Femur (tissue), 1 donor: ENCODE measurements around the gene SLC22A4.

Experiments
- DNase-seq: peaks from one replicate; pipeline ENCODE4 v3.0.0-alpha.2; 2017

The SLC22A4 gene

DNA sequence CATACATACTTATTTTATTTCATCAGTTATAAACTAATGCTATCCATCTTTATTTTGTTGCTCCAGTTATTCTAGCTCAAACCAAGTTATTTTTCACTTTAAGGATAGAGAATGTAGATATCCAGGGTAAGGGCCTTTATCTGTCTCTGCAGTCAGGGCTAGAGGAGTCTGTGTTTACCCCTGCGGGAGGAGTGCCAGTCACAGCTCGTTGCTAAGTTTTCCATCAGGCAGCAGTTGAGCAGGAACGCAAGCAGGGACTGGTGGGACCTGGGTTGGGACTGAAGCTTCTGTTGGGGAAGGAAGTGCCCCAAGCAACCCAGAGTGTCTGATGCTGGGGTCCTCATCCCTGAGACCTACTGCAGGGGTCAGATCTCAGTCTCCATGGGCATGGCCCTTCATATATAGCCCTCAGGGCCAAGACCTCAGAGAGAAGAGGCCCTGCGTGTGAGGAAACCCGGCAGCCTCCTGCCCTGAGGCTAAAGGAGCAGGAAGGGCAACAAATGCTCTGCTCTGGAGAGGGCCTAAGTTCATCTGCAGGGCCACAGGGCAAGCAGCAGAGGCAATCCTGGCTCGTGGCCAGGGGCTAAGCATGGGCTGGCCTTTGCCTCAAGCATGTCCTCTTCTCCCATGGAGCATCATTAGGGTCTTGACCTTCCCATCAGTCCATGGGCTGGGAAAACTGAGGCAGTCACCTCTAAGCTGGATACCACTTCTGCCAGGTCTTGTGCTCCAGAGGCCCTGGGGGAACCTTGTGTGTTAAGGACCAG is 6.6 kb downstream of the SLC22A4 start:
- DNase-seq = no peak

- no peak for DNase-seq
These were observed 7.4 kb downstream of the SLC22A4 start for GRCh38 chr5:132301344-132302271.

DNA sequence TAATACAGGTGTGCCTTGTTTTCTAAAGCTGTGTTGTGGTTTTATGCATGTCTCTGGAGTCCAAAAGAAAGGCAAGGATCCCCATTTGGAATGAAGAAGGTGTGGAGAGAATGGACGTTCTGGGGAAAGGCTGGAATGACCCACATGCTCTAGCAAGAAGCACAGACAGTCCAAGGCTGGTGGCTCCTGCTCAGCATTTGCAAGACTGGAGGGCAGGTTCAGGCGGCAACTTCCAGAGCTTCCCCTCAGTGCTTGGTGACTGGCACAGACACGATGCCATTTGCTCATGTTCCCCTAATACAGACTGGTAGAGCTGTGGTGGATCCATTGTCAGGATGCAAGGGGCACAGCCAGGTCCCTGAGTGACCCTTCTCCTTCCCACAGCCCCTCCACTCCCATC is 8.2 kb downstream of the SLC22A4 start:
- DNase-seq = no peak

DNA sequence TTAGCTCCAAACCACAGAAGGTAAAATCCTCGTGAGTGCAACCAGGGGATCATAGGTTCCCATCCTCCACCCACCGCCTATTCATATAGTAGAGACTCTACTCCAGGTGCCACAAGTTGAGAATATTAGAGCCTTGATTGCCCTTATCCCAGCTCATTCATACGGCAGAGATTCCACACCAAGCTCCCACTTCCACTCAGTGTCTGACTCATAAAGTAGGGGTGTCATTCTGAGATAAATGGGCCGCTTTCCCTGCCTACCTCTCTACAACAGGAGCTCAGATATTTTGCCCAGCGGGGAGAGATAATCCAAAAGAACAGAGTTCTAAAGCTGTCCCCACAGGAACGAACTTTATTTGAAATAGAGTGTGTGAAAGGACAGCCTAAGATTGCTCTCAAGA is 9.4 kb downstream of the SLC22A4 start:
- DNase-seq = no peak

DNA sequence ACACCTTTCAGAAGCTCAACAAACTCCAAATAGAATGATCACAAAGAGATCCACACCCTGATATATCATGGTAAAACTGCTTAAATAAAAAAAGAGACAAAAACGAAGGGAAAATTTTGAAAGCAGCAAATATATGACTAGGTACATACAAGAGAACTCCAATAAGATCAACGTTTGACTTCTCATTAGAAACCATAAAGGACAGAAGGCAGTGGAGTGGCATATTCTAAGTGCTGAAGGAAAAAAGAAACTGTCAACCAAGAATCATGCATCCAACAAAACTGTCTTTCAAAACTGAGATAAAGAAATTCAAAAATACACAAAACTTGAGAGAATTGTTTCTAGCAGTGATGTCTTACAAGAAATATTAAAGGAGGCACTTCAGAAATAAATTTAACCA is 11.2 kb downstream of the SLC22A4 start:
- no peak for DNase-seq

GRCh38 chr5:132308701-132309100 is 14.5 kb downstream of the SLC22A4 start:
- DNase-seq = no peak

DNA sequence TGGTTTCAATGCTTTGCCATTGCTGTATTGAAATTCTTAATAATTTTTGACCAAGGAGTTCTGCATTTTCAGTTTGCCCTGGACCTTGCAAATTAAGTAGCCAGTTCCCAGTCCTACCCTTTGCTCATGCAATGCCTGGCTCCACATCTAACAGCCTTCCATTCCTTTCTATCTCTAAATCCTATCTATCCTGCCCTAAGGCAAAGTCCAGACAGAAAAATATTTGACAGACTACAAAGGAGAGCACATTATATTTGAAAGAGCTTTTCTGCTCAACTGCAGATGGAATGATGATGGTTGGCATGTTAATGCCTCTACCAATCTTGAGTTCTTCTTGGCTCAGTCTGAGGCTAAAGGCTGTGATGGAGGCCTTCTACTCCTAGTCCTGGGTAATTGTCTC is 15.5 kb downstream of the SLC22A4 start:
- no peak for DNase-seq

GRCh38 chr5:132310141-132310834 is 16.1 kb downstream of the SLC22A4 start:
- DNase-seq = no peak

- DNase-seq = no peak
These were observed 19.2 kb downstream of the SLC22A4 start for GRCh38 chr5:132313366-132313765.

- no peak for DNase-seq
These were observed 19.8 kb downstream of the SLC22A4 start for GRCh38 chr5:132313961-132314432.

- no peak for DNase-seq
These were observed 21.4 kb downstream of the SLC22A4 start for GRCh38 chr5:132315529-132316067.

DNA sequence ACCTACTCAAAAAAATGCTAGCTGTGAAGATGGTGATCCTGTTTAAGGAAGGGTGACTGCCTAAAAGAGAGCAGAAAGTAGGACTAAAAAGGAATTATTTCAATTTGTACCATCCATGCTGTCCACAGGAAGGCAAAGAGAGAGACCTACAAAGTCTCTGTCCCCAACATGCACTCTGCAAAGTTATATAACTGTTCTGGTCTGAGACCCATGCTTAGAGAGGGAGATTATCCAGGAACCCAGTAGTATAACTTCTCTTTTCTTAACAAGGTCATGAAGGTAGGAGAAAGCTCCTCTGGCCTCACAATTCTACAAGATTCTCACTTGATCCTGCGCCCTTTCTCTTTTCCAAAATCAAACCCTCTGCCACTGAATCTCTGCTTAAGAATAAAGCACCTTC is 25.8 kb downstream of the SLC22A4 start:
- no peak for DNase-seq

GRCh38 chr5:132321109-132321721 is 27.0 kb downstream of the SLC22A4 start:
- DNase-seq = no peak

DNA sequence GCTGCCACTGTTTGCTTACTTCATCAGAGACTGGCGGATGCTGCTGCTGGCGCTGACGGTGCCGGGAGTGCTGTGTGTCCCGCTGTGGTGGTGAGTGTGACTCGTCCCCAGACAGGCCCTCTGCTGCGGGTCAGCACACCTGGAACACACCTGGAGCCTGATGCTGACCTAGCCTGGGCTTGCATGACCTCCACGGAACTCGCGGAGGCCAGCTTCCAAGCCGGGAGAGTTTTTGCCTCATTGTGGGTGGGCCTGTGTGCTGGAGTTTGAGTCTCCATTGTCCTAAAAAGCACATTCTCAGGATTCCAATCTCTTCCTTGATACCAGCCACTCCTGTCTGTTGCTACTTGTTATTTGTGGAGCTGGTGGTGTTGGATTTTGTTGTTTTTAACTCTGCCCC is 28.1 kb downstream of the SLC22A4 start:
- DNase-seq = no peak

GRCh38 chr5:132323202-132323601 is 29.0 kb downstream of the SLC22A4 start:
- DNase-seq = no peak

- DNase-seq = no peak
These were observed 31.5 kb downstream of the SLC22A4 start for GRCh38 chr5:132325691-132326090.

- no peak for DNase-seq
These were observed 33.2 kb downstream of the SLC22A4 start for GRCh38 chr5:132327252-132327955.

DNA sequence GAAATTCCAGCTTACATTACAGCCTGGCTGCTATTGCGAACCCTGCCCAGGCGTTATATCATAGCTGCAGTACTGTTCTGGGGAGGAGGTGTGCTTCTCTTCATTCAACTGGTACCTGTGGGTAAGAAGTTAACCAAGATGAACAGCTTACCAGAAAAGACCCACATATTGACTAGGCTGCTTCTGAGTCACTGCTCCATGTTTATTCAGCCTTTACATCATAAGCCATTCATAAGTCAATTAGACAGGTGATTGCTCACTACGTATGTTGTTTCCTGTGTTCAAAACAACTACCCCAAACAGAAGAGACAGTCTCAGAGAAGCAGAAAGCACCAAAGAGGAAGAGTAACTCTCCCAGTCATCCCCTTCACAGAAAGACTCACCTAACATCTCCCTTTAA is 40.6 kb downstream of the SLC22A4 start:
- DNase-seq = no peak

DNA sequence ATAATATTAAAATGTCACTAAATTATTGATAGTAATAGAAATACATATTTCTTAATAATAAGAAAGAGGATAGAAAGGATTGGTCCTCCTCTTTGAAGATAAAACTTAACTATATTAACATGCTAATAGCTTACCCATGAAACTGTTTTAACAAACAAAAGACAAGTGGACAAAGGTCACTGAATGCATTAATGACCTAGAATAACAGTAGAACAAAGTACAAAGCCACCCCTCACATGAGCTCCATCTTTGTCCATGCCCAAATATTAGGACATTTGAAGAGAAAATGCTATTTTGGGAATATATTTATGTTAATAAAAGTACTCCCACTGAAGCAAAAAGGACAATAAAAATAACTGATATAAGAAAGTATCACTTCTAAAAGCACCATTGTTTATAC is 41.2 kb downstream of the SLC22A4 start:
- no peak for DNase-seq

- DNase-seq = no peak
These were observed 45.3 kb downstream of the SLC22A4 start for GRCh38 chr5:132339502-132339901.

DNA sequence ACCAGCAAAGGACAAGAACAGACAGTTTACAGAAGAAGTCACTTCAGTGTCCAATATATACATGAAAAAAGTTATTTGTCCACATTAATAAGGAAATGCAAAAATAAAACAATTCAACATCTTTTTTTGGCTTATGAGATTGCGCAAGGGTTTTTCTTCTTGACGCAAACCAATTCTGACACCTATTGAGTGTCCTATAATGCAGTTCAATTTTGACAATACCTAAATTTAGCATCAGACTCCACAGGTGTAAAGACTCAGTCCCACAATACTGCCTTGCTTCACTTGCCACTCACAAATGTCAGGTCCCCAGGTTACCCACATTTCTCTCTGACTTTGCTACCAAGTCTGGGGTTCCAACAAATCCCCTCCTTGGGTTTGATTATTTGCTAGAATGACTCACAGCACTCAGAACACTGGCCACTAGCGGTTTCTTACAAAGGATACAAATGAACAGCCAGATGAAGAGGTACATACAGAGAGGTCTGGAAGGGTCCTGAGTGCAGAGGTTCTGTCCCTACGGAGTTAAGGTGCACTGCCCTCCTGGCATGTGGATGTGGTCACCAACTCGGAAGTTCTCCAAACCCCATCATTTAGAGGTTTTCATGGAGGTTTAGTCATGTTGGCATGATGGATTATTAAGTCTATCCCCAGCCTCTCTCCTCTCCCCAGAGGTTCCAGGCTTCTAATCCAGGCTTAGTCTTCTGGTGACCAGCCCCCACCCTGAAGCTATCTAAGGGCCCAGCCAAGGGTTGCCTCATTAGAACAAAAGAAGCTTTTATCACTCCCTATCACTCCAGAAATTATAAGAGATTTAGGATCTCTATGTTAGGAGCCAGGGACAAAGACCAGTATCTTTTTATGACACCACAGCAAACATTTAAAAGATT is 48.3 kb downstream of the SLC22A4 start:
- no peak for DNase-seq
